Stimulated activated naive B cell treated with anti-CD40 and anti-IgM and Interleukin-4, amounts not matched to agents 10 μg/mL and 1 μg/mL and 100 μg/mL, for 72 hours (primary cell): ENCODE data around the gene SRP9.
"Not testable (repeated sequence)": the region's sequence is repeated elsewhere in the genome, so short reads cannot be mapped to it uniquely, and the experiment has no call there.

ENCODE experiments used
- ATAC-seq, 2 donors: fragments of 150-1000 bp; cut with Tn5 transposase; replicated peaks; 2 replicates each; pipeline ENCODE4 v1.10.0; 2021; ENCODE audit warnings: moderate library complexity in 1 of 2
- DNase-seq: peaks from one replicate; pipeline ENCODE4 v3.0.0; 2021
- H3K27ac Mint-ChIP-seq: one replicate; pipeline ENCODE4 v1.8.0; 2022; ENCODE audit warnings: mild to moderate bottlenecking, mixed read lengths
- H3K27me3 Mint-ChIP-seq, 2 donors: one replicate each; pipeline ENCODE4 v1.8.0; 2022; ENCODE audit warnings: mixed read lengths in 2 of 2
- H3K36me3 Mint-ChIP-seq, 2 donors: one replicate each; pipeline ENCODE4 v1.8.0; 2022; ENCODE audit warnings: mixed read lengths in 2 of 2, mild to moderate bottlenecking in 1 of 2
- H3K4me1 Mint-ChIP-seq, 2 donors: one replicate each; pipeline ENCODE4 v1.8.0; 2022; ENCODE audit warnings: mixed read lengths in 2 of 2, mild to moderate bottlenecking in 1 of 2
- H3K4me3 Mint-ChIP-seq, 2 donors: one replicate each; pipeline ENCODE4 v1.8.0; 2022; ENCODE audit warnings: mild to moderate bottlenecking in 2 of 2, mixed read lengths in 2 of 2, moderate library complexity in 1 of 2
- H3K9me3 Mint-ChIP-seq, 2 donors: one replicate each; pipeline ENCODE4 v1.8.0; 2022; ENCODE audit warnings: mixed read lengths in 2 of 2, mild to moderate bottlenecking in 1 of 2

Gene SRP9

GRCh38 chr1:225778337-225778669, 677 bp downstream of the SRP9 start:
- no peak overlapping the region for H3K27ac Mint-ChIP-seq
- H3K36me3 Mint-ChIP-seq = peaks cover 7 to 22% of the 10 kb centered on the region in 2 donors
- peaks cover 20 to 21% of the 10 kb centered on the region in 2 donors for H3K4me1 Mint-ChIP-seq

GRCh38 chr1:225779165-225779564, 1.5 kb downstream of the SRP9 start:
- H3K27ac Mint-ChIP-seq, ATAC-seq: not testable (repeated sequence)

More at GRCh38 chr1:225778337-225778669, 677 bp downstream of the SRP9 start:
- no peaks in the 10 kb centered on the region for H3K9me3 Mint-ChIP-seq
- ATAC-seq (no peak), DNase-seq (no peak)
- H3K4me3 Mint-ChIP-seq = no peak overlapping the region
- H3K27me3 Mint-ChIP-seq = no peaks in the 10 kb centered on the region

DNA sequence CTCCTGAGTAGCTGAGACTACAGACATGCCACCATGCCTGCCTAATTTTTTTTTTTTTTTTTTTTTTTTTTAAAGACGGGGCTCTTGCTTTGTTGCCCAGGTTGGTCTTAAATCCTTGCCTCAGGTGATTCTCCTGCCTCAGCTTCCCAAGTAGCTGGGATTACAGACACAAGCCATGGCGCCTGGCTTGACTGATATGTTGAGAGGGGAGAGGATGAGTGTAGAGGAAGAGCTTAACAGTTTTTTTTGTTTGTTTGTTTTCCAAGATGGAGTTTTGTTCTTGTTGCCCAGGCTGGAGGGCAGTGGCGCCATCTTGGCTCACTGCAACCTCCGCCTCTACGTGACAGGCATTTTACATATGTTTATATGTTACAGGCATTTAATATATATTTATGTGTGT, 2.5 kb downstream of the SRP9 start:
- ATAC-seq (no peak), DNase-seq (no peak)
- Mint-ChIP-seq H3K4me1 (peaks cover 21 to 29% of the 10 kb centered on the region in 2 donors), H3K27ac (no peak overlapping the region), H3K4me3 (no peak overlapping the region), H3K36me3 (peaks cover 12 to 26% of the 10 kb centered on the region in 2 donors), H3K9me3 (no peaks in the 10 kb centered on the region), H3K27me3 (no peaks in the 10 kb centered on the region)

More at GRCh38 chr1:225779165-225779564, 1.5 kb downstream of the SRP9 start:
- not testable (repeated sequence) for DNase-seq, H3K9me3 Mint-ChIP-seq, H3K4me3 Mint-ChIP-seq, H3K27me3 Mint-ChIP-seq
- Mint-ChIP-seq H3K36me3 (peaks cover 12 to 28% of the 10 kb centered on the region in 2 donors), H3K4me1 (peaks cover 24 to 29% of the 10 kb centered on the region in 2 donors)

GRCh38 chr1:225780630-225781029, 3.0 kb downstream of the SRP9 start:
- ATAC-seq = no peak
- Mint-ChIP-seq H3K4me3 (peak overlapping the region in 1 of 2 donors; percentile 3), H3K36me3 (peaks cover 13 to 28% of the 10 kb centered on the region in 2 donors), H3K9me3 (no peaks in the 10 kb centered on the region), H3K4me1 (peaks cover 21 to 29% of the 10 kb centered on the region in 2 donors), H3K27me3 (no peaks in the 10 kb centered on the region), H3K27ac (peak overlapping the region; percentile 37)
- no peak for DNase-seq

GRCh38 chr1:225789142-225789541, 11.5 kb downstream of the SRP9 start:
- not testable (repeated sequence) for H3K4me3 Mint-ChIP-seq, H3K27me3 Mint-ChIP-seq, H3K9me3 Mint-ChIP-seq, ATAC-seq, H3K27ac Mint-ChIP-seq, H3K4me1 Mint-ChIP-seq, DNase-seq
- peaks cover 51 to 60% of the 10 kb centered on the region in 2 donors for H3K36me3 Mint-ChIP-seq

DNA sequence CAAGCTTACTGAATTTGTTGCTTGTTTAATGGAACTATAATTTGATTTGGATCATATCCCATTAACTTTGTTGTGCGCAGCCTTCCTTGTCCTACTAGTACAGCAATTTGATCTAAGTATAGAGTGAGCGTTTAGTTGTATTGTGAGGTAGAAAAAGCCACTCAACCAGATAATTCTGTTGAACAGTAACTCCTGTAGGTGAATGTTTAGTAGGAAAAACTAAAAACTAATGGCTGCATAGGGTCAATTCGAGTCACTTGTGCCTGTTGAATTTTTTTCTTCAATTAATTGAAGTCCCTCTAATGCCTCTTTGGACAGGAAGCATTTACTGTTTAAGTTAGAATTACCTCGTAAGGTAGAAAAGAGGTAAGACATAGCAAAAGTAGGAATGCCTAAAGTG, 17.3 kb downstream of the SRP9 start:
- peaks cover 0 to 4% of the 10 kb centered on the region in 2 donors for H3K4me1 Mint-ChIP-seq
- ATAC-seq (no peak), DNase-seq (no peak)
- H3K27me3 Mint-ChIP-seq = no peaks in the 10 kb centered on the region
- no peak overlapping the region for H3K4me3 Mint-ChIP-seq
- H3K27ac Mint-ChIP-seq = no peak overlapping the region
- peaks cover 0 to 11% of the 10 kb centered on the region in 2 donors for H3K9me3 Mint-ChIP-seq
- H3K36me3 Mint-ChIP-seq = peaks cover 58 to 64% of the 10 kb centered on the region in 2 donors

DNA sequence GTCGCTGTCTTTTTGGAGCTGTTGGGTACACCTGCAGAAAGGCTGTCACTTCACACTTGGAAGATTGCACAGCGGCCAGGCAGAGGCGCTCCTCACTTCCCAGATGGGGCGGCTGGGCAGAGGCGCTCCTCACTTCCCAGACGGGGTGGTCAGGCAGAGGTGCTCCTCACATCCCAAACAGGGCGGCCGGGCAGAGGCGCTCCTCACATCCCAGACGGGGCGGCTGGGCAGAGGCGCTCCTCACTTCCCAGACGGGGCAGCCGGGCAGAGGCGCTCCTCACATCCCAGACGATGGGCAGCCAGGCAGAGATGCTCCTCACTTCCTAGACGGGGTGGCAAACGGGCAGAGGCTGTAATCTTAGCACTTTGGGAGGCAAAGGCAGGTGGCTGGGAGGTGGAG, 18.5 kb downstream of the SRP9 start:
- H3K4me1 Mint-ChIP-seq, ATAC-seq, H3K27ac Mint-ChIP-seq, H3K9me3 Mint-ChIP-seq, H3K27me3 Mint-ChIP-seq, DNase-seq, H3K4me3 Mint-ChIP-seq: not testable (repeated sequence)
- H3K36me3 Mint-ChIP-seq = peaks cover 53 to 63% of the 10 kb centered on the region in 2 donors

- not testable (repeated sequence) for DNase-seq, H3K27me3 Mint-ChIP-seq, H3K9me3 Mint-ChIP-seq, H3K4me1 Mint-ChIP-seq, H3K27ac Mint-ChIP-seq, ATAC-seq, H3K4me3 Mint-ChIP-seq
- H3K36me3 Mint-ChIP-seq = peaks cover 16 to 22% of the 10 kb centered on the region in 2 donors
Measured at GRCh38 chr1:225801146-225801545, 23.5 kb downstream of the SRP9 start.

- no peak for ATAC-seq
- Mint-ChIP-seq H3K4me1 (peaks cover 4 to 16% of the 10 kb centered on the region in 2 donors), H3K9me3 (no peaks in the 10 kb centered on the region), H3K36me3 (peaks cover 0 to 4% of the 10 kb centered on the region in 2 donors), H3K27me3 (peaks cover 17 to 21% of the 10 kb centered on the region in 2 donors), H3K4me3 (no peak overlapping the region), H3K27ac (no peak overlapping the region)
- DNase-seq = no peak
Measured at GRCh38 chr1:225806249-225806648, 28.6 kb downstream of the SRP9 start.

DNA sequence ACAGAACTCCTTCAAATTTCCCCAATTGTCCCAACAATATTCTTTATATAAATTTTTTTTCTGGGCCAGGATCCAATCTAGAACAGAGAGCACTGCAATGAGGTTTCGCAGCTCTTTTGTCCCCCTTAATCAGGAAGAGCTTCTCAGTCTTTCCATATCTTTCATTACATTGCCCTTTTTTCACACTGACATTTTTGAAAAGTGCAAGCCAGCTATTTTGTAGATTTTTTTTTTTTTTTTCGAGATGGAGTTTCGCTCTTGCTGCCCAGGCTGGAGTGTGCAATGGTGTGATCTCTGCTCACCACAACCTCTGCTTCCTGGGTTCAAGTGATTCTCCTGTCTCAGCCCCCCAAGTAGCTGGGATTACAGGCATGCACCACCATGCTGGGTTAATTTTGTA, 29.1 kb downstream of the SRP9 start:
- not testable (repeated sequence) for H3K4me3 Mint-ChIP-seq, DNase-seq

DNA sequence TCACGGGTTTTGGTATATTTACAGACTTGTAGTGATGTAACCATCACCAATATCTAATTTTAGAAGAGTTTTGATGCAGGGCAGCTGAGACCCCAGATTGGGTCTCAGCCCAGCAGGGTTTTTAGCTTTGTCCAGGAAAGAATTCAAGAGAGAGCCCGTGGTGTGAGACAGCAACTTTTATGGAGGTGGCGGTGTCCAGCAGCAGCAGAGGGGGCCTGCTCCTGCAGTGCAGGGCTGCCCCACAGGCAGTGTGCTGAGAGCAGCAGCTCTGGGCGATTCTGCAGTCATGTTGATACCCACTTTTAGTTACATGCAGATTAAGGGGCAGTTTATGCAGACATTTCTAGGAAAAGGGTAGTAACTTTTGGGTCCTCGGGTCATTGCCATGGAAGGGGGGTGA, 30.5 kb downstream of the SRP9 start:
- H3K4me3 Mint-ChIP-seq = no peak overlapping the region

More for the DNA sequence above, 29.1 kb downstream of the SRP9 start:
- H3K36me3 Mint-ChIP-seq, H3K27ac Mint-ChIP-seq, H3K9me3 Mint-ChIP-seq, ATAC-seq: not testable (repeated sequence)
- peaks cover 17 to 21% of the 10 kb centered on the region in 2 donors for H3K27me3 Mint-ChIP-seq
- H3K4me1 Mint-ChIP-seq = peaks cover 4 to 16% of the 10 kb centered on the region in 2 donors

DNA sequence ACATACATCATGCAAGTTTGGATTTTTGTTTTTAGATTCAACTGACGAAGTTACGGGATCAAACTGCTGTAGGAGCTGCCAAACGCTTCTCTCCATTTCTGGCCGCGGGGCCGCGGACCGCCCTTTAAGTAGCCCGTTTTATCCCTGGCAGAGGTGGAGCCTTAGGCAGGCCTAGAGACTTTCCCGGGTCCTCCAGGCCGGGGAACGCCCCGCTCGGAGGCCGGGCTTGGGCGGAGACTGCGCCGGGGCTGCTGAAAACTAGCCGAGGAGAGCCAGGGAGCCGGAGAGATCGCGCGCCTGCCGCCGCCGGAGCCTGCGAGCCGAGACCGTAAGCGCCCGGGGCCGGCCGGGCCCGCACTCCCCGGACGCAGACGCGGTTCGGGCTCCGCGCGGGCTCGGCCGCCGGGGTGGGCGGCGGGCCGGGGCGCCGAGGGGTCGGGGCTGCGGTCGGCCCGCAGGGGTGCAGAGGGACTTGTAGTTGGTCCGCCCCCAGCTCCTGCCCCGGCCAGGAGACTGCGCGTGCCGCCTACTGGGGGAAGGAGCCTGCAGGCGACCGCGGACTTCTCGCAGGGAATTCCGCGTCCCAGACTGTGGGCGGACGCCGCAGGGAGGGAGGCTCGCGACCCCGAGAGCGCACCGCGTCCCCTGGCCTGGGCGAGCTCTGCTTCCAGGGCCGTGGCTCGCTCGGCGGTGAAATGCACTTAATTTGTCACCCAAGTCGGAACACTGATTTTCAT, 32.4 kb downstream of the SRP9 start, which contains the start of gene EPHX1:
TSS of gene EPHX1 (plus strand) at position 283 of the 737 bp plus-strand sequence. CDS start 18,606 bp downstream, outside the sequence.
- no peaks in the 10 kb centered on the region for H3K9me3 Mint-ChIP-seq
- DNase-seq = peak; percentile 44
- H3K27ac Mint-ChIP-seq = peak within 1 kb of the TSS; percentile 62
- ATAC-seq = peak; percentile 92 to 95
- H3K4me3 Mint-ChIP-seq = peak within 1 kb of the TSS; percentile 87 to 90
- H3K27me3 Mint-ChIP-seq = peaks cover 17 to 21% of the 10 kb centered on the region in 2 donors
- H3K4me1 Mint-ChIP-seq = peaks cover 5 to 16% of the 10 kb centered on the region in 2 donors
- no peaks in the 10 kb centered on the region for H3K36me3 Mint-ChIP-seq

More for the DNA sequence above, 30.5 kb downstream of the SRP9 start:
- no peak for ATAC-seq
- Mint-ChIP-seq H3K27me3 (peaks cover 17 to 21% of the 10 kb centered on the region in 2 donors), H3K9me3 (no peaks in the 10 kb centered on the region), H3K27ac (no peak overlapping the region), H3K4me1 (peaks cover 5 to 16% of the 10 kb centered on the region in 2 donors), H3K36me3 (peaks cover 0 to 4% of the 10 kb centered on the region in 2 donors)
- no peak for DNase-seq

GRCh38 chr1:225810579-225811538, 33.2 kb downstream of the SRP9 start:
- not testable (repeated sequence) for H3K36me3 Mint-ChIP-seq, ATAC-seq, DNase-seq, H3K9me3 Mint-ChIP-seq
- Mint-ChIP-seq H3K4me1 (peaks cover 5 to 16% of the 10 kb centered on the region in 2 donors), H3K27me3 (peaks cover 17 to 21% of the 10 kb centered on the region in 2 donors), H3K27ac (peak overlapping the region; percentile 62), H3K4me3 (peak overlapping the region; percentile 80 to 83)
